Transverse colon (tissue), 4 donors: ENCODE results near the gene FAM120A. TPM values are rescaled to one million over a fixed set of nuclear protein-coding genes. Genes with fewer than 3 reads are reported as not detected.

Experiments used
- DNase-seq: peaks from one replicate; pipeline ENCODE4 v3.0.0-alpha.2; 2019
- H3K27ac ChIP-seq, 4 donors: fragments of 200-600 bp; sonication (generic); 2 replicates each; pipeline ENCODE4 v1.5.1; 2016 to 2018; ENCODE audit warnings: inconsistent platforms in 4 of 4
- H3K27me3 ChIP-seq: fragments of 200-600 bp; sonication (generic); 2 replicates; pipeline ENCODE4 v1.5.1; 2017; ENCODE audit warnings: inconsistent platforms
- H3K36me3 ChIP-seq, 4 donors: fragments of 200-600 bp; sonication (generic); 2 replicates each; pipeline ENCODE4 v1.5.1; 2017 to 2019; ENCODE audit warnings: inconsistent platforms in 4 of 4
- H3K4me1 ChIP-seq, 4 donors: fragments of 200-600 bp; sonication (generic); 2 replicates each; pipeline ENCODE4 v1.5.1; 2017 to 2020; ENCODE audit warnings: inconsistent platforms in 4 of 4
- H3K4me3 ChIP-seq, 4 donors: fragments of 200-600 bp; sonication (generic); 1 replicate in 1 of 4; 2 replicates in 3 of 4; pipeline versions ENCODE4 v1.5.1 to v1.6.1; 2017 to 2019; ENCODE audit warnings: inconsistent platforms in 4 of 4
- H3K9me3 ChIP-seq, 2 donors: fragments of 200-600 bp; sonication (generic); 2 replicates each; pipeline ENCODE4 v1.5.1; 2017 to 2019; ENCODE audit warnings: inconsistent platforms in 2 of 2
- EP300 ChIP-seq: sonication (generic); formaldehyde crosslinking; IDR thresholded peaks from one replicate; pipeline ENCODE4 v1.6.1; 2017; ENCODE audit warnings: antibody characterized with exemption, low read depth
- POLR2A ChIP-seq: fragments of 450-650 bp; IDR thresholded peaks from one replicate; pipeline ENCODE4 v1.6.1; 2016; ENCODE audit warnings: antibody characterized with exemption, mild to moderate bottlenecking, moderate library complexity
- POLR2AphosphoS5 ChIP-seq, 3 donors: sonication (generic); formaldehyde crosslinking; IDR thresholded peaks; one replicate each; pipeline ENCODE4 v1.6.1; 2016; ENCODE audit warnings: antibody characterized with exemption in 3 of 3
- WGBS, 2 donors: methylation state at CpG; one replicate each; pipeline ENCODE4 v1.1.5; 2018; ENCODE audit warnings: low coverage in 1 of 2; 5-methylcytosine and 5-hydroxymethylcytosine counted together
- in situ Hi-C, 4 donors: fragments of 200-750 bp; cut with MboI; loops; one replicate each; pipeline versions ENCODE4 v1.15.0 to v1.15.1; 2017; ENCODE audit warnings: low sequenced_read_pairs in 3 of 4, low pct_ligation_motif_present in 1 of 4, low pct_unique_long_range_greater_than_20kb in 1 of 4
- intact Hi-C: fragments of 100-400 bp; cut with DNase I; formaldehyde crosslinking; loops from one replicate; pipeline ENCODE4 v1.15.1; 2023; ENCODE audit warnings: low total_unique reads
- total RNA-seq, 4 donors: library from RNA; depleted of rRNA; stranded (reverse); fragments of >200 nt; gene quantifications; one replicate each; pipeline ENCODE4 v1.1.0, GENCODE V29; 2016
- TF ChIP-seq, protein P1 (sequence below), 5 experiments: fragments of 200-600 bp in 3 of 5; fragments of 450-650 bp in 2 of 5; sonication (generic) in 3 of 5; IDR thresholded peaks; 1 replicate in 2 of 5; 2 replicates in 3 of 5; pipeline ENCODE4 v1.5.1; 2016 to 2017; ENCODE audit warnings: antibody characterized with exemption in 5 of 5, inconsistent platforms in 3 of 5, mild to moderate bottlenecking in 2 of 5, moderate library complexity in 1 of 5

The FAM120A gene
- total RNA-seq, 4 donors from 2014 or later: 122 to 244 (median 180) TPM

DNA sequence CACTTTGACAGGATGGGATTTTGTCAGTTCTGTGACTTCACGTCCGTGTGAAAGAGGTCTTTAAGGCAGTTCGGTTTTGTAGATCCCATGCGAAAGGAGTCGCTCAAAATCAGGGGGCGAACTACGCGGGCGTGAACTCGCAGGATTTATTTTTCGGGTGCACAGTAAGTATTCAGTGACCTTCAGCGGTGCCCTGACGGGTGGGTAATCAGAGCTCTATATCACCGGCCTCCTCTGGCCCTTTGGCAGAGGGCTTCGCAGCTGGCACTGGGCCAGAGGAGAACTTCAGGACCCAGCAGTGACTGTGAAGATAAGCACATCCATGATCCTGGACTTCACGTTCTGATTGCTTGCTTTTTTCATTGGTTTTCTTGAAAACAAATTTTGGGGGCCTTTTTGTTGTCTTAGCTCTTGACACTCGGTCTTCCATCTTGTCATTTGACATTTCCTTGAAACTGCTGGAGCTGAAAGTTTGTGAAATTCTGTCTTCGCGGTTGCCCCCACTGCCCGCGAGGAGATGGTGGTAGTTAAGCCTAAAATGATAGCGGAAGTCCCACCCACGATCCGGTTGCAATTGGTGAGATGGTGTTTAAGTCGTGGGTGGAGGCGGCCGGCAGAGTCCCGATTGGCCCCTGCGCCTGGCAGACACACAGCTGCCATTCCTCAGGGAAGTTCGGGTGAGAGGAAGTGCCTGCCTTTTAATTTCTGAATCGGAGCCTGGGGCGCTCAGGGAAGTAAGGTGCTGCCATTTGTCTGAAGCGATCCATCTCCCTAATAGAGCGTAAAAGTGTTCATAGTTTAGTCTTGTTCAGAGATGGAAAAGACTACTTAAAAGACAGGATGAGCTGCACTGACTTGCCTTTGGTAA lies 1.8 kb downstream of the FAM120A start, which contains the start of gene FAM120AOS:
Gene FAM120AOS (minus strand): TSS at position 535 of the 868 bp plus-strand sequence. CDS start 872 bp downstream, outside the sequence.
- H3K9me3 ChIP-seq: no peaks in the 10 kb centered on the region
- in situ Hi-C loops (loop anchor here in 1 of 4 donors (10.0 kb wide), 1 partner anchor 112 kb away; no protein-coding TSS in a partner anchor), intact Hi-C loops (loop anchor here (5.0 kb wide), 1 partner anchor 114 kb away; no protein-coding TSS in a partner anchor)
- H3K36me3 ChIP-seq: peaks cover 0 to 4% (median under 1%) of the 10 kb centered on the region in 4 donors
- no peaks in the 10 kb centered on the region for H3K27me3 ChIP-seq
- H3K27ac ChIP-seq: peak within 1 kb of the TSS; percentile 96 to 99 (median 98)
- TF ChIP-seq EP300: no peak
- TF ChIP-seq POLR2AphosphoS5 (IDR thresholded peaks at IDR 0.05): peak; percentile 88 to 93 (median 89)
- TF ChIP-seq, protein P1, sequence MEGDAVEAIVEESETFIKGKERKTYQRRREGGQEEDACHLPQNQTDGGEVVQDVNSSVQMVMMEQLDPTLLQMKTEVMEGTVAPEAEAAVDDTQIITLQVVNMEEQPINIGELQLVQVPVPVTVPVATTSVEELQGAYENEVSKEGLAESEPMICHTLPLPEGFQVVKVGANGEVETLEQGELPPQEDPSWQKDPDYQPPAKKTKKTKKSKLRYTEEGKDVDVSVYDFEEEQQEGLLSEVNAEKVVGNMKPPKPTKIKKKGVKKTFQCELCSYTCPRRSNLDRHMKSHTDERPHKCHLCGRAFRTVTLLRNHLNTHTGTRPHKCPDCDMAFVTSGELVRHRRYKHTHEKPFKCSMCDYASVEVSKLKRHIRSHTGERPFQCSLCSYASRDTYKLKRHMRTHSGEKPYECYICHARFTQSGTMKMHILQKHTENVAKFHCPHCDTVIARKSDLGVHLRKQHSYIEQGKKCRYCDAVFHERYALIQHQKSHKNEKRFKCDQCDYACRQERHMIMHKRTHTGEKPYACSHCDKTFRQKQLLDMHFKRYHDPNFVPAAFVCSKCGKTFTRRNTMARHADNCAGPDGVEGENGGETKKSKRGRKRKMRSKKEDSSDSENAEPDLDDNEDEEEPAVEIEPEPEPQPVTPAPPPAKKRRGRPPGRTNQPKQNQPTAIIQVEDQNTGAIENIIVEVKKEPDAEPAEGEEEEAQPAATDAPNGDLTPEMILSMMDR (IDR thresholded peaks at IDR 0.05): peak in 1 of 5 experiments; percentile 7
- peak; percentile 93 for TF ChIP-seq POLR2A
- DNase-seq: peak; percentile 95
- peaks cover 42 to 65% (median 55%) of the 10 kb centered on the region in 4 donors for H3K4me1 ChIP-seq
- peak within 1 kb of the TSS; percentile 62 to 85 (median 76) for H3K4me3 ChIP-seq
- WGBS, 2 donors: 0% methylated on average over 7 to 34 of the region's 34 CpGs

DNA sequence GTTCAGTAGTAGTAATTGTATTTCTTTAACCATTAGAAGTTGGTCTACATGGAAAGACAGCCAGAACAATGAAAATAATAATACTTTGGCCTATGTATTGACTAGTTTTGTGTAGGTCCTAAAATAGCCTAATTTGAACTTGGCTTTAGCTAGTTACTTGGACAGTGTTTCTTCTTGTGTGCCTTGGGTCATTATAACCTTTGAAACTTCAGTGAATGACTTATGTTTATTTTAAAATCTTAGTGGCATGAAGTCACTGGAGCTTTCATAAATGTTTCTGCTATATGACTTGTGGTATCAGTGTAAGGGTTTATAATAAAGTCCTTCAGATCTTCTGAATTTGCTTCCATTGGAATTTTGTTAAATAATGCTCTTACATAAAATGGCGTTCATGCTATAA lies 4.5 kb downstream of the FAM120A start:
- in situ Hi-C loops: loop anchor here in 1 of 4 donors (10.0 kb wide), 1 partner anchor 109 kb away; no protein-coding TSS in a partner anchor
- intact Hi-C loops: no loop called here
- peak overlapping the region; percentile 96 to 99 (median 98) for H3K27ac ChIP-seq
- no peaks in the 10 kb centered on the region for H3K9me3 ChIP-seq
- WGBS, 2 donors: 50 to 59% methylated on average over 1 of the region's 1 CpG
- no peak overlapping the region for H3K4me3 ChIP-seq
- no peak for DNase-seq
- H3K4me1 ChIP-seq: peaks cover 35 to 73% (median 69%) of the 10 kb centered on the region in 4 donors
- TF ChIP-seq POLR2A: peak; percentile 57
- TF ChIP-seq, protein P1 (IDR thresholded peaks at IDR 0.05): no peak
- no peak for TF ChIP-seq EP300
- peak in 2 of 3 donors; percentile 51 to 71 for TF ChIP-seq POLR2AphosphoS5 (IDR thresholded peaks at IDR 0.05)
- H3K36me3 ChIP-seq: no peaks in the 10 kb centered on the region
- H3K27me3 ChIP-seq: no peaks in the 10 kb centered on the region

DNA sequence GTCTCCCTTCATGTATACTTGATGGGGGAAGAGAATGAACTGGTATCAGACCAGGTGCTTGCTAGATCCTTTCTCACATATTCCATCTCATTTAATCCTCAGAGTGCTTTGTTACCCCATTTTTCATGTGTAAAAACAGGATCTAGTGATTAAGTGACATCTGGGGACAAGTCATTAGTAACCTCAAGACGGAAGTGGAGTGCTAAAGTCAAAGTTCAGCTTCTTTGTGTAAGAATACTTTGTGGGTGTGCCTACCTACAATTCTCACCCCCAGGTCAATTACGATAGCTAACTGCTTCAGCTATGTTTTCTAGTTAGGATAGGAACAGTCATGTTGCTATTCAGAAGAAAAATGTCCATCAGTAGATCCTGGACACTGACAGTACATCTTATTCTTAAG lies 5.0 kb downstream of the FAM120A start:
- in situ Hi-C loops (loop anchor here in 1 of 4 donors (10.0 kb wide), 1 partner anchor 108 kb away; no protein-coding TSS in a partner anchor), intact Hi-C loops (no loop called here)
- TF ChIP-seq, protein P1 (IDR thresholded peaks at IDR 0.05): no peak
- peak in 2 of 3 donors; percentile 39 to 61 for TF ChIP-seq POLR2AphosphoS5 (IDR thresholded peaks at IDR 0.05)
- TF ChIP-seq POLR2A: peak; percentile 3
- H3K4me1 ChIP-seq: peaks cover 35 to 77% (median 73%) of the 10 kb centered on the region in 4 donors
- no peaks in the 10 kb centered on the region for H3K9me3 ChIP-seq
- 17 to 36% methylated on average over 1 to 2 of the region's 2 CpGs for WGBS, 2 donors
- H3K36me3 ChIP-seq: no peaks in the 10 kb centered on the region
- no peak for DNase-seq
- no peak overlapping the region for H3K4me3 ChIP-seq
- peak overlapping the region; percentile 96 to 99 (median 98) for H3K27ac ChIP-seq
- H3K27me3 ChIP-seq: no peaks in the 10 kb centered on the region

DNA sequence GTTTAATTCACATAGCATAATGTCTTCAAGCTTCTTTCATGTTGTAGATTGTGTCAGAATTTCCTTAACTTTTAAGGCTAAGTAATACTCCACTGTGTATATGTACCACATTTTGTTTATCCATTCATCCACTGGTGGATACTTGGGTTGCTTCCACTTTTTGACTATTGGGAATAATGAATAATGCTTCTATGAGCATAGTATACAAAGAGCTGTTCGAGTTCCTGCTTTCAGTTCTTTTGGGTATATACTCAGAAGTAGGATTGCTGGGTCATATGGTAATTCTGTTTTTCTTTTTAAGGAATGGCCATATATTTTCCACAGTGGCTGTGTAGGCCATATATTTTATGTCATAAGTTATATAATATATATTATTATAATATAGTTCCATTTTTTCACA lies 5.5 kb downstream of the FAM120A start:
- H3K4me3 ChIP-seq: no peak overlapping the region
- DNase-seq: no peak
- H3K4me1 ChIP-seq: peaks cover 35 to 82% (median 75%) of the 10 kb centered on the region in 4 donors
- intact Hi-C loops: no loop called here
- TF ChIP-seq POLR2A (no peak), EP300 (no peak), POLR2AphosphoS5 (IDR thresholded peaks at IDR 0.05) (no peak)
- TF ChIP-seq, protein P1 (IDR thresholded peaks at IDR 0.05): no peak
- in situ Hi-C loops: loop anchor here in 1 of 4 donors (10.0 kb wide), 1 partner anchor 108 kb away; no protein-coding TSS in a partner anchor
- peak overlapping the region; percentile 96 to 99 (median 98) for H3K27ac ChIP-seq
- no peaks in the 10 kb centered on the region for H3K27me3 ChIP-seq
- no peaks in the 10 kb centered on the region for H3K36me3 ChIP-seq
- WGBS, 2 donors: 63 to 64% methylated on average over 1 of the region's 1 CpG
- H3K9me3 ChIP-seq: no peaks in the 10 kb centered on the region
